Immature natural killer cell (primary cell): ENCODE data around the gene KIRREL1. TPM values are rescaled to one million over a fixed set of nuclear protein-coding genes. Genes with fewer than 3 reads are reported as not detected.
"Not testable (repeated sequence)": the region's sequence is repeated elsewhere in the genome, so short reads cannot be mapped to it uniquely, and the experiment has no call there.

Source experiments
- DNase-seq, 3 donors: peaks; one replicate each; pipeline ENCODE4 v3.0.0; 2022; ENCODE audit warnings: mixed read lengths in 1 of 3
- H3K27ac Mint-ChIP-seq, 6 donors: one replicate each; pipeline ENCODE4 v1.8.0; 2020; ENCODE audit warnings: mixed read lengths in 6 of 6, mild to moderate bottlenecking in 5 of 6, inconsistent platforms in 4 of 6, moderate library complexity in 3 of 6
- H3K27me3 Mint-ChIP-seq, 3 donors: one replicate each; pipeline ENCODE4 v1.8.0; 2020 to 2021; ENCODE audit warnings: low read depth in 3 of 3, mild to moderate bottlenecking in 3 of 3, mixed read lengths in 3 of 3, moderate library complexity in 3 of 3, inconsistent platforms in 1 of 3
- H3K36me3 Mint-ChIP-seq, 3 donors: one replicate each; pipeline ENCODE4 v1.8.0; 2020; ENCODE audit warnings: mixed read lengths in 3 of 3, inconsistent platforms in 2 of 3, mild to moderate bottlenecking in 2 of 3
- H3K4me1 Mint-ChIP-seq, 2 donors: one replicate each; pipeline ENCODE4 v1.8.0; 2020; ENCODE audit warnings: inconsistent platforms in 2 of 2, mild to moderate bottlenecking in 2 of 2, mixed read lengths in 2 of 2, moderate library complexity in 1 of 2
- H3K4me3 Mint-ChIP-seq, 5 donors: one replicate each; pipeline ENCODE4 v1.8.0; 2020; ENCODE audit warnings: mild to moderate bottlenecking in 5 of 5, mixed read lengths in 5 of 5, inconsistent platforms in 3 of 5, moderate library complexity in 3 of 5
- H3K9me3 Mint-ChIP-seq, 6 donors: one replicate each; pipeline ENCODE4 v1.8.0; 2020; ENCODE audit warnings: mild to moderate bottlenecking in 6 of 6, mixed read lengths in 6 of 6, inconsistent platforms in 4 of 6, moderate library complexity in 3 of 6
- polyA plus RNA-seq, 3 donors: library from polyadenylated mRNA; unstranded; fragments of 300-500 nt; fragmentation: Illumina TruSeq; gene quantifications; one replicate each; pipeline ENCODE4 v1.2.3, GENCODE V29; 2021

The KIRREL1 gene
- polyA plus RNA-seq, 3 donors from 2014 or later, result not detected

DNA sequence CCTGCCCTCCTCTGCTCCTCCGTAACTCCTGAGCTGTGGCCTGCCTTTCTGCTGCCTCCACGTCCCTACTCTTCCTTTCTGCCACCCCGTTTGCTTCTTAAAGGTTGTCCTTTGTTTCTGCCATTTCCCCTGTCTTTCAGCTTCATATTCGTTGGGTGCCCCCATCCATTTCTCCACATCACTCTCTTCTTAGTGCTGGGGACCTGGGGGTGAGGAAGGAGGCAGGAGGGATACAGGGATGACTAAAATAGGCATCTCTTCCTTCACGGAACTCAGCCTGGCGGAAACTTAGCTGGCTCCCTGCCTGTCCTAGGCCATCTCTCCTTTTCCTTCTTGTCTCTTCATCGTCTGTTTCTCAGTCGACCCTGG lies 120.3 kb downstream of the KIRREL1 start:
- Mint-ChIP-seq H3K27me3 (peaks cover 5 to 20% (median 18%) of the 10 kb centered on the region in 3 donors), H3K4me1 (peaks cover 17 to 22% of the 10 kb centered on the region in 2 donors), H3K9me3 (no peaks in the 10 kb centered on the region), H3K27ac (peak overlapping the region in 1 of 6 donors; percentile 36), H3K36me3 (no peaks in the 10 kb centered on the region), H3K4me3 (peak overlapping the region; percentile 78 to 86 (median 82))
- DNase-seq, result no peak

DNA sequence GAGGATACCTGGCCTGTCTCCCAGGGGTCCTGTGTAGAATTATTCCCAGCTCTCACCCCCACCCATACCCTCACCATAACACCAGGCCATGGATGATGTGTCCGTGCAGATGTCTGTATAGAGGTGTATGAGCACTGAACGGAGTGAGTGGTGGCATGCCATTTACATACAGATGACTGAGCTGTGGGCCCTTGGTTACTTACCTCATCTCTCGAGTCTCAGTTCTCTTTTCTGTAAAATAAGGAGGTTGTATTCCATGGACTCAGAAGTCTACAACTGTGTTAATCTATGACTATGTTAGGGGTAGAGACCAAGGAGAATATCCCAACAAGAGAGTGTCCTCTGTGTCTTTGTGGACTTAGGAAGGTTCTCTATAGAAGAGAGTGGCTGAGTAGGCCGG lies 121.7 kb downstream of the KIRREL1 start:
- H3K4me1 Mint-ChIP-seq, result peaks cover 17 to 22% of the 10 kb centered on the region in 2 donors
- DNase-seq, result no peak
- H3K27me3 Mint-ChIP-seq, result peaks cover 5 to 28% (median 18%) of the 10 kb centered on the region in 3 donors
- no peak overlapping the region for H3K27ac Mint-ChIP-seq
- no peak overlapping the region for H3K4me3 Mint-ChIP-seq
- H3K36me3 Mint-ChIP-seq, result no peaks in the 10 kb centered on the region
- no peaks in the 10 kb centered on the region for H3K9me3 Mint-ChIP-seq

DNA sequence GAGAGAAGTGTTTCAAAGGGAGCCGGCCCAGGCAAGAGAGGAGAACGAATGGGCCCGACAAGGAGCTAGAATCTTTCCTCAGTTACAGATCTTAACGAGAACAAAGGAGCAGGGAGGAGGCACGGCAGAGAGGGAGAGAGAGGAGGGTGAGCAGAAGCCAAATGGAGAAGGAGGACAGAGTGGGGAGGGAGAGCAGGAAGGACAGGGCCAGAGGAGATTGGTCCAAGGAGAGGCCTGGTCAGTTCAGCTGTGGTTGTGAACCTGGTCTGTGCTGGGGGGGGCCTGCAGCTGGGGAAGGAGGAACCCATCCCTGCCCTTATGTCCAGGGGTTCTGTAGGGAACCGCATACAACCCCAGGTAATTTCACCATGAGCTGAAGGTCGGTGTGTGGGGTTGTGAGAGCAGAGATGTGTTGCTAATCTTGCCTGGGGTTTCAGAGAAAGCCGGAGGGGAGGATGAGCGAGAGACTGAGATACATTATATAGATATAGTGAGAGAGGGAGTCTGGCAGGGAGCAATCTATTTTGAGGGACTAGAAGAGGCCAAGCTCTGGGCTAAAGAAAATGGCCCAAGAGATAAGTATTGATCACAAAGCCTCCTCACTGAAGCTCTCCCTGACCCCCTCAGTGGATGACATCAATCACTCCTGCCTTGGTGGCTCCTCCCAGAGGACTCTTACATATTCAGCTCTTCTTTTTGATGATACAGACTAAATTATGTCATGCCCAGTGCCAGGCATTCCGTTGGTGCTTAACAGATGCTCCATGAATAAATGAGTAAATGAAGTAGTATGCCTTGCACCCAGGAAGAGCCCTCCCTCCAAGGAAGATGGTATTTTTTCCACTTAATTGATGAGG lies 123.1 kb downstream of the KIRREL1 start:
- Mint-ChIP-seq H3K4me1 (peaks cover 17 to 22% of the 10 kb centered on the region in 2 donors), H3K27ac (no peak overlapping the region), H3K4me3 (no peak overlapping the region), H3K36me3 (no peaks in the 10 kb centered on the region), H3K9me3 (no peaks in the 10 kb centered on the region), H3K27me3 (peaks cover 6 to 38% (median 20%) of the 10 kb centered on the region in 3 donors)
- DNase-seq, result no peak

DNA sequence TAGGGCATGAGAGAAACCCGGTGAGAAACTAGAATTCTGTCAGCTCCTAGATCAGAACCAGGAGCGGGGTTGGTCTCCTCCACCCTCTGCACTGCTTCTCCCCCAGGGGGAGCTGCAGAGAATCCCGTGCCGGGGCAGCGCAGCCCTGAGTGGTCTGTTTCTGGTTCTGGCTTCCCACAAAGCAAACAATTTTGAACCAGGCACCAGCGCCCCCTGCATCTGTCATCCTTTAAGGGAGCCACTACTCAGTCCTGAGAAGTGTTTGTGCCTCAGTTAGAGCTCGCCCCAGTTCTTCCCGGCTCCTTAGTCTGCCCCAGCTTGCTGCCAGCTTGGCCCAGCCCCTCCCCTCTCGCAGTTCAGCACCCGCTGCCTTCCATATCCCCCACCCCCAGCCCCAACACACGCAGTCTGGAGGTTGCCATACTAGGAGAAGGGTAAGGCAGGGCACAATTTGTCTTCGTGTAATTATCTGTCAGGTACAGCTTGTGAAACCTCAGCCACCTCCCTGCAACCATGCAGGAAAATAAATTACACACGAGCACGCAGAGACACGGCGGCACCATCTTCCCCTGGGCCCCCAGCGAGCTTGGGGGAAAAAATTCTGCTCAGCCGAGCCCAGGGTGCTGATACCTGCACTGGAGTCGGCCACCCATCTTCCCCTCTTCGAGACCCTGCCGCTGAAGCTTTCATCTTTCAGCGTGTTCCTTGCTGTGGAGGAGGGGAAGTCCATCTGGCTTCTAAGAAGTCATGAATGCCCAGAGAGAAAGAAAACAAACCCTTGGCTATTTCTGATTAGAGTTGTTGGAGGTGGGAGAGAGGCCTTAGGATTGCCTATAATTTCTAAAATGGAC lies 124.6 kb downstream of the KIRREL1 start:
- no peaks in the 10 kb centered on the region for H3K9me3 Mint-ChIP-seq
- H3K27me3 Mint-ChIP-seq, result peaks cover 3 to 42% (median 16%) of the 10 kb centered on the region in 3 donors
- peaks cover 14 to 18% of the 10 kb centered on the region in 2 donors for H3K4me1 Mint-ChIP-seq
- H3K36me3 Mint-ChIP-seq, result no peaks in the 10 kb centered on the region
- H3K27ac Mint-ChIP-seq, result no peak overlapping the region
- H3K4me3 Mint-ChIP-seq, result peak overlapping the region in 3 of 5 donors; percentile 15 to 62 (median 35)
- DNase-seq, result peak in 1 of 3 donors; percentile 24

DNA sequence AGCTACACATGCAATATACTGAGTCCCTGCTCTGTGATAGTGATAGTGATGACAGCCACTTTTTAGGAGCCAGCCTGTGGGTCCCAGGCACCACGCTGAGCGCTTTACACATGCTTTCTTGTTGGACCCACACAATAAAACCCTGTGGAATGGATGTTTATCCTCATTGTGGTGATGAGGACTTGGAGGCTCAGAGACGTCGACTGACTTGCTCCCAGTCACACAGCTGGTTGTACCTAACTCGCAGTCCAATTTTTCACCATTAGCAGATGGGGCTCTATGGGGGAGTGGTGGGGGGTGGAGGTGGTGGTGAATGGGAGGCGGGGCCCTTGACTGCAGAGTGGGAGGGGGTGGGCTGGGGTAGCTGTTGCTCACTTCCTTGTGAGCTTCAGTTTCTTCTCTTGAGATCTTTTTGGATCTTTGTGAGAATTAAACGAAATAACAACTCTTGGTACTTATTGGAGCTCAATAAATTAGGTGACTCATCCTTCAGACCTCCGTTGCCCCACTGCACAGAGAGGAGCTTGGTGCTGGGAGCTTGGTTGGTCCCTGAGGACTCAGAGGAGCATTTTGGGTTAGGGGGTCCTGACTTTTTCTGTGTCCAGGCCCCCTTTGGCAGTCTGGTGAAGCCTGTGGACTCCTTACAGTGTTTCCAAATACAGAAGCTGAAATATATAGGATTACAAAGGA lies 125.4 kb downstream of the KIRREL1 start:
- H3K4me3 Mint-ChIP-seq, result peak overlapping the region in 1 of 5 donors; percentile 35
- H3K9me3 Mint-ChIP-seq, result no peaks in the 10 kb centered on the region
- no peaks in the 10 kb centered on the region for H3K36me3 Mint-ChIP-seq
- no peak for DNase-seq
- H3K4me1 Mint-ChIP-seq, result peaks cover 11% of the 10 kb centered on the region in 2 donors
- H3K27me3 Mint-ChIP-seq, result peaks cover 3 to 42% (median 14%) of the 10 kb centered on the region in 3 donors
- H3K27ac Mint-ChIP-seq, result no peak overlapping the region

DNA sequence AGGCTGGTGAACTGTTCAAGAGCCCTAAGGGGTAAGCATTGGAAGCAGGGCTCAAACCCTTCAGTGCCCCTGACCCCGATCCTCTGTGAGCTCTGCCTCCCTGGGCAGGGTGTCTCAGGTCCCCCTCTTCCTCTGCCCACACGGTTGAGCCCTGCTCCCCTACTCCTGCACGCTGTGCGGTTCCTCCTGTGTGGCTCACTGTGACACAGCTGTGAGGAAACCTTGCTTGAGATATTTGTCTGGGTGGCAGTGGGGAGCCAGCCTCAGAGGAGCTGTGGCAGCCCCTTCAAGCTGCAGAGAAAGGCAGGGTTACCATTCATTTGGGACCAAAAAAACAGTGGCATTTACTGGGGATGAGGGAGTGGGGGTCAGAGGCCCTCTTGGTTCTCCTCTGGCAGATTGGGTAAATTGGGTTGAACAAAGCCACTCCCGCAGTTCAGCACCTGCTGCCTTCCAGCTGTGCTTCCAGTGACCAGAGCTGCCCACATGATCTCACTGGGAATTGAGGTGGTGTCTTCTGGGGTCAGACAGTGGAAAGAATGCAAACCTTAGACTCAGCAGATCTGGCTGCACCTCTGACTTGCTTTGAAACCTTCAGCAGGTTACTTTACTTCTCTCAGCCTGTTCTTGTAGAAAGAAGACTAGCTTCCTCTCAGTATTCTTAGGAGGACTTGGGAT lies 126.7 kb downstream of the KIRREL1 start:
- no peak for DNase-seq
- Mint-ChIP-seq H3K4me3 (no peak overlapping the region), H3K27ac (no peak overlapping the region), H3K4me1 (peaks cover 9 to 13% of the 10 kb centered on the region in 2 donors), H3K27me3 (peaks cover 3 to 48% (median 15%) of the 10 kb centered on the region in 3 donors), H3K9me3 (no peaks in the 10 kb centered on the region), H3K36me3 (no peaks in the 10 kb centered on the region)

DNA sequence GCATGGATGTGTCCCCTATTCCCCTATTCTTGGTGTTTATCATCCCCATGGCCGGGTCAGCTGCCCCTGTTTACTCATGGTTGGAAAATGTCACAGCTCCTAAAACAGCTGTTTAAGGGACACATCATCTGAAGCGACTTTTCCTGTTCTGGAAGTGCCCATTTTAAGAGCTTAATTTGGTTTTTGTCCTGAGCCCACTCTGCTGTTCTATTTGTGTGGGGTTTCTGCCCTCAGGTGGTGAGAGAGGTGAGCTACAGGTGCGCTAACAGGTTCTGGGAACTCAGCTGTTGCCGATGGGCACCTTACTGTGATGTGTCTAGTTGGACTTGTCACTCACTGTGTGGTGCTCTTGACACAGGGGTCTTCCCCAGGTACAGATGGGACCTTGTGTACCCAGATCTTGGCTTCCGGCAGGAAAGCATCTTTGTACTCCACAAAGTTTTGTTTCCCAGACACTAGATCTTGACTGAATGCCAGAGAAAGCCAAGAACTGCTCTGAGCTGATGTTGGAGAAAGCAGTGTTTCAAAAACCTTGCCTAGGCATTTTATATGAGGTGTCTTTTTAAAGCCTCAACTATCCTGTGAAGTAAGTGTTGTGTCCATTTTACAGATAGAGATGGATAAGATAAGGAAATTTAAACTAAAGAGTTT lies 128.3 kb downstream of the KIRREL1 start:
- no peak for DNase-seq
- Mint-ChIP-seq H3K9me3 (no peaks in the 10 kb centered on the region), H3K4me1 (peaks cover 9 to 22% of the 10 kb centered on the region in 2 donors), H3K27ac (no peak overlapping the region), H3K4me3 (no peak overlapping the region), H3K27me3 (peaks cover 2 to 46% (median 17%) of the 10 kb centered on the region in 3 donors), H3K36me3 (no peaks in the 10 kb centered on the region)

DNA sequence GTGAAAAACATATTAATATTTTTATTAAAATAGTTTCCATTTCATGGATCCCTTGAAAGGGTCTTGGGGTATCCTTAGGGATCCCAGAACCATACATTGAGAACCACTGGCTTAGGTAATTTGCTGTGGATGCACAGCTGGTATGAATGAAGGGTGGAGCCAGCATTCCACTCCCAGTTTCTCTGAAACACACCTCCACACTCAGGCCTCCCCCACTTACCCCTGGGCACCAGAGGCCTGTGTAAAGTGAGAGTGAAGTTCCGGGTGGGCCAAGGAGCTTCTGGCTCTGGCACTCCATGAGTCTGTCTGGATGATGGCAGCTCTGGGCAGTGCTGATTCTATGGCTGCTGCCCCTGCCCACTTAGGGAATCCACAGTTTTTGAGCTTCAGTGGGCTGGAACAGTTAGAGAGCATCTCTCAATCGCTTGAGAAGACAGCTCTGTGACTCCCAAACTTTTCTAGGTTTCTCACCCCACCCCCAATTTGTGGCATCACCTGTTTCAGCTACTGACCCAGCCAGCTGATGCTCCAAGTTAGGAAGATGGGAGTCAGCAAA lies 129.5 kb downstream of the KIRREL1 start:
- Mint-ChIP-seq H3K36me3 (no peaks in the 10 kb centered on the region), H3K4me1 (peaks cover 6 to 21% of the 10 kb centered on the region in 2 donors), H3K4me3 (no peak overlapping the region), H3K9me3 (no peaks in the 10 kb centered on the region), H3K27ac (no peak overlapping the region), H3K27me3 (peaks cover 2 to 45% (median 16%) of the 10 kb centered on the region in 3 donors)
- DNase-seq, result no peak

DNA sequence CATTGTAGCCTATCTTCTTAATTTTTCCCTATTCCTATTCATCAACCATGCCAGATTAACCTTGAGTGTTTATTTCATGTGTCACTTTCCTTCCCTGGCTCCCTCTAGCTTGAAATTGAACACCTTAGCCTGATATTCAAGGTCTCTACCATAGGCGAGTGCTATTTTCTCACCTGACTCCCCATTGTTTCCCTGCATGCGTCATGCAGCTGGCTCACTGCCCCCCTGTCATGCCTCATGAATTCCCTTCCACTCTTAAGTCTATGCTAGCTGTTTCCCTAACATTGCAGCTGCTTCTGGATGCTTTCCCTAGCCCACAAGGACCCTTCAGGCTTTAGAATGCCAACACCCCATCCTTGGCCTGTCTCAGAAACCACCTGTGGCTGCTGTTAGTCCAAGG lies 130.6 kb downstream of the KIRREL1 start:
- peaks cover 0 to 16% of the 10 kb centered on the region in 2 donors for H3K4me1 Mint-ChIP-seq
- H3K9me3 Mint-ChIP-seq, result no peaks in the 10 kb centered on the region
- DNase-seq, result no peak
- peaks cover 2 to 39% (median 16%) of the 10 kb centered on the region in 3 donors for H3K27me3 Mint-ChIP-seq
- no peak overlapping the region for H3K27ac Mint-ChIP-seq
- no peaks in the 10 kb centered on the region for H3K36me3 Mint-ChIP-seq
- H3K4me3 Mint-ChIP-seq, result no peak overlapping the region

DNA sequence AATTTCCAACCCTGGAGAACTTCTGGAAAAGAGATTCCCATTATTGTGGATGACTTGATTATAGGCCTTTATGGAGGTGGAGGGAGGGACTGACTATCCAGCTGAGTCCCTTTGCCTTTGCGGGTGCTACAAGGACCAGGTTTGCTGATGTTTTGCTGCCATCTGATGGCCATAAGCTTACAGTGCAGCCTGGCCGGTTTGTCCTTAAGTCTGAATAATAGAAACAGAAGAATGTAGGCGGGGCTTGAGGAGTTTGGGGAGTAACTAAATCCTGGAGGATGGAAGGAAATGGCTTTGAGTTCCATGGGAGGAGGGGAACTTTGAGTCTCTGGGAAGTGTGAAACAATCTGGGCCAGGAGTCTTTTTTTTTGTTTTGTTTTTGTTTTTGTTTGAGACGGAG lies 131.6 kb downstream of the KIRREL1 start:
- peaks cover 2 to 34% (median 19%) of the 10 kb centered on the region in 3 donors for H3K27me3 Mint-ChIP-seq
- H3K4me3 Mint-ChIP-seq, result peak overlapping the region in 1 of 5 donors; percentile 3
- H3K4me1 Mint-ChIP-seq, result peaks cover 0 to 16% of the 10 kb centered on the region in 2 donors
- H3K9me3 Mint-ChIP-seq, result no peaks in the 10 kb centered on the region
- H3K36me3 Mint-ChIP-seq, result no peaks in the 10 kb centered on the region
- no peak overlapping the region for H3K27ac Mint-ChIP-seq
- DNase-seq, result peak; percentile 53 to 60 (median 59)

DNA sequence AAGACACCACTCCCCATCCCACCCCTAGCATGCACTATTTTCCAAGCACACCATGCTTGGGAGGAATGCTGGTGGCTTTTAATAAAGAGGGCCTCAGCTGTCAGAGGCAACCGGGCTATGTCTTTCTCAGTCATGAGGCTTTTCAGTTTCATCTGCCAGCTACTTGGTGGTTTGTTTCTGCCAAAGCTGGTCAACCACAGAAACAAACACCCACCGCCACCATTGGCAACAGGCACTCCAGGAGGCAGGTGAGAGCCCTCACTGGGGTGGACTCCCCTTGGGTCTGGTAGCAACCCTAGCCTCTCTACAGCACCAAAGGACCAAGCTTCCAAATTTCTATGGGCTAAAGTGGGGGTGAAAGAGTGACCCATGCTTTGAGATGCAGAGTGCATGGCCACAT lies 133.0 kb downstream of the KIRREL1 start:
- no peak overlapping the region for H3K27ac Mint-ChIP-seq
- H3K4me1 Mint-ChIP-seq, result peaks cover 0 to 16% of the 10 kb centered on the region in 2 donors
- no peak overlapping the region for H3K4me3 Mint-ChIP-seq
- DNase-seq, result peak in 2 of 3 donors; percentile 17 to 21
- H3K9me3 Mint-ChIP-seq, result no peaks in the 10 kb centered on the region
- no peaks in the 10 kb centered on the region for H3K36me3 Mint-ChIP-seq
- peaks cover 2 to 21% (median 14%) of the 10 kb centered on the region in 3 donors for H3K27me3 Mint-ChIP-seq

DNA sequence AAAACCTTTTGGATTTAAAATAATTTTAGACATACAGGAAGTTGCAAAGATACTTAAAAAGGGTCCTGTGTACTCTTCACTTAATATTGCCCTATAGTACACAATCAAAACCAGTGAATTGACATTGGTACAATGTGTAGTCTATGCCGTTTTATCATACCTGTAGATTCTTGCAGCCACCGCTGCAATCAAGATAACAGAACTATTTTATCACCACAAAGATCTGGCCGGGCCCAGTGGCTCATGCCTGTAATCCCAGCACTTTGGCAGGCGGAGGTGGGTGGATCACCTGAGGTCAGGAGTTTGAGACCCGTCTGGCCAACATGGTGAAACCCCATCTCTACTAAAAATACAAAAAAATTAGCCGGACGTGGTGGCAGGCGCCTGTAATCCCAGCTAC lies 135.1 kb downstream of the KIRREL1 start:
- not testable (repeated sequence) for H3K4me3 Mint-ChIP-seq, H3K9me3 Mint-ChIP-seq, DNase-seq, H3K27ac Mint-ChIP-seq, H3K36me3 Mint-ChIP-seq
- H3K4me1 Mint-ChIP-seq, result peaks cover 0 to 16% of the 10 kb centered on the region in 2 donors
- peaks cover 3 to 20% (median 17%) of the 10 kb centered on the region in 3 donors for H3K27me3 Mint-ChIP-seq
